GM18505 (cell line): ENCODE data around the gene GLRX3.
"Not testable (repeated sequence)": the region's sequence is repeated elsewhere in the genome, so short reads cannot be mapped to it uniquely, and the experiment has no call there.

Experiments used
- ATAC-seq: cut with Tn5 transposase; IDR thresholded peaks from one replicate; pipeline ENCODE4 v1.9.1; 2021; ENCODE audit not compliant: unreplicated experiment
- POLR2A ChIP-seq: IDR thresholded peaks from 4 replicates; pipeline ENCODE4 v1.6.1; 2011; ENCODE audit warnings: borderline replicate concordance; ENCODE audit not compliant: insufficient read depth, insufficient read length; ENCODE audit errors: extremely low read depth

The GLRX3 gene

DNA sequence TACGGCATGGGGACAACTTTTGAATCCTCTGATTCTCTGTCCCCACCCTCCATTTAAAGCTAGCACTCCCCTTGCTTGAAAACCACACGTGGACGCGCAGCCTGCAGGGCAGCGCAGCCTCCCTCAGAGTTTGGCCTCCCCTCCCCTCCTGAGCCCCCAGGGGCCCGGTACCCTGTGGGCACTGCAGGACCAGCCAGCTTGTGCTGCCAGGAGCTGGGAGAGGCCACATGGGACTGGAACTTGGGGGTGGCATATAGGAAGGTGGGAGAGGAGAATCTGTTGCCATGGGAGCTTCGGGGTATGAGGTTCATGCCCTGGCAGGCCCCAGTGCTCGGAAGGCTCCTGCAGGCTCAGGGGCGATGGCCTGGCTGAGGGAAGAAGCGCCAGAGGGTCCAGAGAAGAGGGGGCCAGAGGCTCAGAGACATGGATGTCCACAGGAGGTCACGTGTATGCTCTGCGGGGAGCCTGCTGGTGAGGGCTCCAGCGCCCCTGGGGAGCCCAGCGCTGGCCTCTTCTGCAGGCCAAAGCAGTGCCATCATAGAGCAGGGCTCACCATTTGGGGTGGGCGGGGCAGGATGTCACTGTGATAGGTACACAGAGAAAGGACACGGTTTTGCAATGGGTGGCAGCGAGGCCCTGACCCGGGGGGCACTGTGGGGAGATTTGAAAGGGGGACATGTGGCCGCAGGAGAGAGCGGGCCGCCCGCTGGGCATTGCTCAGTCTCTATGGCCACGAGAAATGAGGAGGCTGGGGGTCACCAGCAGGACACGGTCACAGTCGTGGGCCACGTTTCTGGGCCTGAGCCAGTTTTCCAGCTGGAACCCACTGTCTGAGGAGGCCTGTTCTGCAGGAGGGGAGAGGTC lies 64.2 kb downstream of the GLRX3 start:
- ATAC-seq = no peak
- no peak for TF ChIP-seq POLR2A

DNA sequence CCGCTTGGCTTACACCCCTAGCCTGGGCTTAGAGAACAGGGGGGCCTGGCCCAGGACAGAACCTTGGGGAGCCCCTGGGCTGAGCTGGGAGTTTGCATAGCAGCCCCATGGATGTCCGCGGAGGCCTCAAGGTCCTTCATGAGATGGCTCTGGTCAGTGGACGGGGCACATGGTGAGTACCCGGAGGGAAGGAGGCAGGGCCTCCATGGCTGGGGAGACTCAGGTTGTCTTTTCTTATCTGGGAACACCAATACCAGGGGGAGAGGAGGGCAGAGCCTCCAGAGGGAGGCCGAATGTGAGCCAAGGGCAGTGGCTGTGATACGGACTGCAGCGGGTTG lies 64.8 kb downstream of the GLRX3 start:
- TF ChIP-seq POLR2A = no peak
- no peak for ATAC-seq

GRCh38 chr10:130202150-130202549 lies 66.0 kb downstream of the GLRX3 start:
- not testable (repeated sequence) for ATAC-seq

DNA sequence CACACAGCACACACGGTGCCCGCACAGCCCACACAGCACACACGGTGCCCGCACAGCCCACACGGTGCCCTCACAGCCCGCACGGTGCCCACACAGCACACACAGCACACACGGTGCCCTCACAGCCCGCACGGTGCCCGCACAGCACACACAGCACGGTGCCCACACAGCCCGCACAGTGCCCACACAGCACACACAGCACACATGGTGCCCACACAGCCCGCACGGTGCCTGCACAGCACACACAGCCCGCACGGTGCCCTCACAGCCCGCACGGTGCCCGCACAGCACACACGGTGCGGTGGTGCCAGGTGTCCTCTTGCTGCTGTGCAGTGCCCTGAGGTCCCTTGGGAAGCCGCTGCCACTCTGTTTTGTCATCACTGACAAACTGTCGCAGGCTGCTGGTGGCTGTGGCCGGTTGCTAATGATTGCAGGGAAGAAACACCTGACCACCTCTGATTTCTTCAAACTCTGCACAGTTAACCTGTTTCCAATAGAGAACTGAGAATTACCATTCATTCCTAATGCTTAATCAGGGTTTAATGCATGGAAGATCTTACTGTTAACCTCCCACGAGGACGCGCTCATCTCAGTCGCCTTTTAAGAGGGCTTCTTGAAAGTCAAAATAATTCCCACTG lies 66.9 kb downstream of the GLRX3 start:
- TF ChIP-seq POLR2A = no peak
- ATAC-seq = no peak

GRCh38 chr10:130203626-130204025 lies 67.4 kb downstream of the GLRX3 start:
- TF ChIP-seq POLR2A = no peak

GRCh38 chr10:130206216-130206737 lies 70.1 kb downstream of the GLRX3 start:
- no peak for ATAC-seq
- no peak for TF ChIP-seq POLR2A

More at GRCh38 chr10:130203626-130204025, 67.4 kb downstream of the GLRX3 start:
- ATAC-seq = no peak

- no peak for TF ChIP-seq POLR2A
- no peak for ATAC-seq
Measured at GRCh38 chr10:130207205-130207604, 71.0 kb downstream of the GLRX3 start.

- TF ChIP-seq POLR2A = no peak
- no peak for ATAC-seq
Measured at GRCh38 chr10:130208807-130209206, 72.6 kb downstream of the GLRX3 start.

DNA sequence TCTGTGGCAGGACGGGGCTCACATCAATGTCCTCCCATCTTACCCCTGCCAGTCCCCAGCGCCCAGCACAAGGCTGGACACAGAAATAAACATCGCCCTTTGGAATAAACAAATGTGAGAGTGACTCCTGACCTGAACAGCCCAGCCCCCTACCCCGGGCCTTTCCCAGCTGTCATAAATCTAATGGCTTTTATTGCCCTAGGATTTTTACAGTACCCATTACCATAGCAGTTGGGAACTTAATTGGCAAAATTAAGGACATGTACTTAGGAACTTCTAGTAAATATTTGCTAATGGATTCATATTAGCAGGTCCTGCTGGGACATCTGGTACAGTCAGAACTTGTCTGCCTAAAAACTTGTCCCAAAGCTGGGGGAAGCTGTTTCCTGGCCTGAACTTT lies 76.6 kb downstream of the GLRX3 start:
- no peak for ATAC-seq
- no peak for TF ChIP-seq POLR2A

- no peak for ATAC-seq
- no peak for TF ChIP-seq POLR2A
Measured at GRCh38 chr10:130213286-130214080, 77.3 kb downstream of the GLRX3 start.

DNA sequence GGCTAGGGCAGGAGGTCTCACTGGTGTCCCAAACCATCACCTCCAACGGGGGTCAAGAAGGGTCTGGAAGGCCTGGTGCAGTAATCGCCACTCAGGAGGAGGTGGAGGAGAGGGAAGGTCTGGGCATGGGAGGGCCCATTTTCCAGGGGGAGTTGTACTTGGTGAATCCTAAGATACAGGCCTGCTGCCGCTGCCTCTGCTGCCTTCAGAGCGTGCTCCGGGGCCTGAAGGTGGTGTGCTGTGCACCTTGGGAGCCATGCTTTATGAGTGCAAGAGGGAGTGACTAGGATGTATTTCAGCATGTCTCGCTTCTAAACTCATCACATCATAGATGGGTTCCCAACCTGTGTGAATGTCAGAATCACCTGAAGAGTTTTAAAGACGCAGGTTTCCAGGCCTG lies 78.2 kb downstream of the GLRX3 start:
- no peak for ATAC-seq
- no peak for TF ChIP-seq POLR2A

DNA sequence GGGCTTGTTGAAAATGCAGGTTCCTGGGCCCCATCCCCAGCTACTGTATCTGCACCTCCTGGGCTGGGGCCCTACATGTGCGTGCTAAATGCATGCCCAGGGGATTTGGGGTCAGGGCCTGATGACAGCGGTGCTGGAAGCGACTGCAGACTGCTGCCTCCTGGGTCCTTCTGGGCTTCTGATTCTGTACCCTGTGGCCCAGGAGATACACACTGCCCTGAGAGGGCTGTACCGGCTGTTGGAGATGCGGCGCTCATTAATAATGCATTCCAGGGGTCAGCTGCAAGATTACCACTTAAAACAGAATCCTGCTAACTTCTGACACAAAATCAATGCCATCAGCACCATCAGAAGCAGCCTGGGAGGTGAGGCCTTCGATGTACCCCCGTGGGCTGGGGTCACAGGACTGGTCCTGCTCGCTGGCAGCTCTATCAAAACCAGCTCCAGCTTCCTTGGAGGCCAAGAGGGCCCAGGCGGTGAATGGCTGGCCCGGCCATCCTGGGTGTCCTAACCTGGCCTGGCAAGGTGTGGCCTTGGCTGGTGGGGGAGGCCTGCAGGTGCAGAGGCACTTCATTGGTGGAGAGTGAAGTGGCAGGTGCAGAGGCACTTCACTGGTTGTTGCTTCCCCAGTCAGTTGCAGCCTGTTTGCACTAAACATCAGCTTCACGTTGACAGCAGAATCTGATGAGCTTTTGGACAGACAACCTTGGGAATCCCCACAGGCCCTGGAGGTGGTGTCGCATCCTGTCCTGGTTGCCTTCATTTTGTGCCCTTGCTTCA lies 79.2 kb downstream of the GLRX3 start:
- no peak for ATAC-seq
- no peak for TF ChIP-seq POLR2A

DNA sequence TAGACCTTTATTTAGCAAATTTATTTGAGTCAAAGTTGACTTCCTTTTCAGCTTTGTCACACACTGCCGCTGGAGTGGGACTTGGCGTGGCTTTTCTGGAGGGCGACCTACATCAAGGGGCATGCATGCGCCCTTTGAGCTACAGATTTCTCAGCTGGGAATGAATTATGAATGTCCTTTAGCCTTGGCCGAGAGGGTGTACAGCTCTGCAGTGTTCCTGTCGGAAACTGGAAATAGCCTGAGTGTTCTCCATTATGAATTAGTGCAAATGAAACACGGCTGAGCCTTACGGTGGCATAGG lies 79.7 kb downstream of the GLRX3 start:
- no peak for TF ChIP-seq POLR2A
- ATAC-seq = no peak

GRCh38 chr10:130218181-130218641 lies 82.0 kb downstream of the GLRX3 start:
- ATAC-seq = no peak
- TF ChIP-seq POLR2A = no peak

GRCh38 chr10:130218936-130219335 lies 82.7 kb downstream of the GLRX3 start:
- no peak for ATAC-seq
- TF ChIP-seq POLR2A = no peak
